ENCODE data around the gene IL22RA1.

The IL22RA1 gene

DNA sequence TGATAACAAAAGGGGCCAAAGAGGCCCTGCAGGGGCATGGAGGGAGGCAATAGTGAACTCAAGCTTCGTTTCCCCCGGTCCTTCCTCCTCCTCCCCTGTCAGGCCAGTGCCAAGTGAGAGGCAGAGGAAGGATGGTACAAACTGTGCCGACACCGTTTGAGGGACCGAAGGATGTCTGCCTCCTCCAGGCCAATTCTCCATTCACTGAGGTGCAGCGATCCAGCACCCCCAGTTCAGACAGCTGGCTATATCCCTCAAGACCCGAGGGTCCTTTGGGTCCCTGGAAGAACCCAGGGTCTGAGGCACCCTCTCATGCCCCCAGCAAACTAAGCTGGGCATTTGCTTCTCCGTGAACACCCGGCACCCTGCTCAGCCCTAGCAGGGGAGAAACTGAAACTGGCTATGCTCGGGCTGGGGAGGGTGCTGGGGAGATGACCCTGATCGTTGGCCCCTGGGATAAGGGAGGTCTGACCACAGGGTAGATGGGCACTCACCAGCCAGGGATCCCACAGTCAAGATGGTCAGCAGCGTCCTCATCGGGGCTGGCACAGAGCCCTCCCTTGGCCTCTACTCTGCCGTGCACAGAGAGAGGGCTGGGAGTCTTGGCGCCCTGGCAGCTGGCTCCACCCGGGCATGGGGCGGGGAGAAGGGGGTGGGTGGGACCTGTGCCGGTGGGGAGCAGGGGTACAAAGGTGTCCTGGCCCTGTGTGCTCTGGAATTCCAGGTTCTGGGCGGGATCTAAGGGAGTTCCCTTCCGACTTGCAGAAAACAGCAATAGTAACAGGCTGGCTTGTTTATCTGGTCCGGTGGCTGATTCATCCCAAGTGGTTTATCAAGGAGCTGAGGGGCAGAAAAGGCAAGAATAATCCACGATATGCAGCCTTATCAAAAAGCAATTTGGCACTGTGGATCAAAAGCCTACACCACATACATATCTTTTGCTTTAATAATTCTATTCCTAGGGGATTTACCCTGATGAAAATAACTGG, at the start of gene IL22RA1:
TSS of gene IL22RA1 (minus strand) at position 595 of the 989 bp plus-strand sequence. CDS start at position 537, 58 bp downstream.
- DNase-seq (ENCODE audit: low spot score): peak; percentile 44

DNA sequence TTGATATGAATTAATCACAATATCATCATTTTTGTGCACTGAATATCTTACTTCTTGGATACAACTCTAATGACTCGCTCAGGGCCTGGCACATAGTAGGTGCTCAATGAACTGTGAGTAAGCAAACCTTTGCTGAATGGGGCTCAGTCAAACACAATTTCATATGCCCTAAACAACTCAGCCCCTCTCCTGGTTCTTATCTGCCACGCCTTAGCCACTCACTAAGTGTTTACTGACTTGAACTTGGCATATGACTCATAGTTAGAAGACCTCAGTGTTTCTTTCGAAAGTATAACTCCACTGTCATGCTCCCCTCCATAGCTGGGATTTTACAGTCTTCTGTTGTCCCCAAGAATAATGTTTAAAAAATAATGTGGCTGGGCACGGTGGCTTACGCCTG, 48.9 kb upstream of the IL22RA1 start:
- DNase-seq (ENCODE audit: low spot score): peak; percentile 71

DNA sequence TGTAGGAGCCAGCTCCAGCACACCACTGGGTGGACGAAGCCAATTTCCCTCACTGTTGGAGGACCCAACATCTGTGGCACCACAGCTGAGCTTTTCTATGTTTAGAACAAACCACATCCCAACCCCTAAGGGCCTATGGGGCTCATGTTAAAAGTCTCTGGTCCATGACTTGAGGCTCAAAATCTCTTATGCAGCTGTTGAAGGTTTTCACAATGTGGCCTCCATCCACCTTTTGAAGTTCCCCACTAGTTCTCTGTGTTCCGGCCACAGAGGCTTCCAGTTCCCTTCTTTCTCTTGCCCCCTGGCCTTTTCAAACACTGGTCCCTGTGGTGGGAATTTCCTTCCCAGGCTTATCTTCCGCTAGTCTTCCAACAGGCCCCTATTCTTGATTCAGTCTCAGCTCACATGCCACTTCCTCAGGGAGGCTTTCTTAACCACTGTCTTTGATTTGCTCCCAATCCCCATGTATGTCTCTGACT, 48.1 kb upstream of the IL22RA1 start:
- DNase-seq (ENCODE audit: low spot score): no peak

GRCh38 chr1:24189528-24189927, 46.6 kb upstream of the IL22RA1 start:
- DNase-seq (ENCODE audit: low spot score): no peak

DNA sequence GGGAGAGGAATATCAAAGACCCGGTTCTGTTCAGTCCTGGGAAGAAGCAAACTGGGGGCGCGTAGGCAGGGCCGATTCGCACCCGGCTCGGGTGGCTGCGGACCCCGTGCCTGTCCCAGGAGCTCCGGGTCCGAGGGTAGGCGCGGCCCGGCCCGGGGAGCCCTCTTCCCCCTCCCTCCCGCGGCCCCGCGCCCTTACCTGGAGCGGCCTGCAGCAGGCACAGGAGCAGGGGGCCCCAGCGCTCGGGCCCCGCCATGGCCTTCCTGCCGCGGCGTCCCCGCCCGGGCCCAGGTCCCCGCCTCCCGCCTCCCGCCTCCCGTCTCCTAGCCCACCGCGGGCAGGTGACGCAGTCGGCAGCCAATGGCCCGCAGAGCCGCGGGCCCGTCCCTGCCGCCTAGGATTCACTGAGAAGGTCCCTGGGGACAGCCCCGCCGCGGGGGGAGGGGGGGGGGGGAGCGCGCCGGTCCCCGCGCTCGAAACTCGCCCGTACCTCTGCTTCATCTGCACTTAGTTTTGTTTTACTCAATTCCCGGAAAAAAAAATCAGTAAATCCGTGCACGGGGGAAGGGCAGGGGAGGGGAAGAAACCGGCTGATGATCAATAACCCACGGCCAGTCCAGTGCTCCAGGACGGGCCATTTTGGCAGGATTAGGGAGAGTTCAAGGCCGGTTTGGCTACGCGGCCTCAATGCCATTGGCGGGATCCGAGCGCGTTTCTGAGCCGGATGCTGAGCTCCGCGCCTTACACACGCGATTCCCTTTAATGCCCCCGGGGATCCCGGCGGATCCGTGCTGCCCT, 44.3 kb upstream of the IL22RA1 start, which contains the start of gene IFNLR1:
TSS of gene IFNLR1 (minus strand) at position 297 of the 798 bp plus-strand sequence. CDS start at position 256, 41 bp downstream.
- peak; percentile 60 for DNase-seq (ENCODE audit: low spot score)

- DNase-seq (ENCODE audit: low spot score): no peak
Measured at GRCh38 chr1:24186711-24186992, 43.7 kb upstream of the IL22RA1 start.

DNA sequence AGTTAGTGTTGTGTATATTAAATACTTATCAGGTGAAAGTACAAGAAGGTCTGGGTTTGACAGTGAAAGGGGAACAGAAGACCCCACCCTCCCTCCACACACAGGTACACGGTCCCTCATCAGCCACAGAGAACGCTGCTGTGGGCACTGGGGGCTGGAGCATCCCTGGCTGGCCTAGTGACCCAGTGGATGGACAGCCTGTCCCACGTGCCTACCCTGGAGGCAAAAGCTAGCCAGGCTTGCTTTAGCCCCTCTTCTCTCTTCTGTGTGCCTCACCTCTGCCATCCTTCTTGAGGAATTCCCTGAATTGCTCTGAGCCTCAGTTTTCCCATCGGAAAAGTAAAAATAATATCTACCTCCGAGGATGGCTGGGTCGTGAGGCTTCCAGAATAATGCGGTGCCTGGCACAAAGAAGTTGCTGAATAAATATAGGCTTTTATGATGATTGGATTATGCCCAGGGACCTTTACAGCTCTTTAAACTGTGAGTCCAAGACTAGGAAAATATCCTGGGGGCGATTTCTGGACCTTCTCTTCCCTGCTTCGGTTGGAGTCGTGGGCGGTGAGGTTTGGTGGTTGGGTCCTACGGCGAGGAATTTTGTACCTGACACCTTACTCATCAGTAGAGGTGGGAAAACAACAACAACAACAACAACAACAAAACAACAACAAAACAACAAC, 43.2 kb upstream of the IL22RA1 start:
- DNase-seq (ENCODE audit: low spot score): no peak

DNA sequence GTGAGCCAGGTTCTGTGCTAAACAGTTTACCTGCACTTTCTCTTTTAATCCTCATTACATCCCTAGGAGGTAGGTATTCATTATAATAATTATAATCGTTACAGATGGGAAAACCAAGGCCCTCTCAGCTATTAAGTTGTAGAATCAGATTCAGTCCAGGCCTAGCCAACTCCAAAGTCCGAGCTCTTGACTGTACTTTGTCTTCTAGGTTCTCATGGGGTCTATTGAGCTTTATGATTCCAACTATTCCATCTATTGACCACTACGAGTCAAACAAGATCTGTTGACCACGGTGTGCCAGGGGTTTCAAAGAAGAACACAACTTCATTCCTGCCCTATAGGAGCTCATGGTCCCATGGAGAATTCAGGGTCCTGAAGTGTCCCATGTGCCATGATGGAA, 42.1 kb upstream of the IL22RA1 start:
- DNase-seq (ENCODE audit: low spot score): no peak

GRCh38 chr1:24182061-24182460, 39.1 kb upstream of the IL22RA1 start:
- DNase-seq (ENCODE audit: low spot score): no peak

DNA sequence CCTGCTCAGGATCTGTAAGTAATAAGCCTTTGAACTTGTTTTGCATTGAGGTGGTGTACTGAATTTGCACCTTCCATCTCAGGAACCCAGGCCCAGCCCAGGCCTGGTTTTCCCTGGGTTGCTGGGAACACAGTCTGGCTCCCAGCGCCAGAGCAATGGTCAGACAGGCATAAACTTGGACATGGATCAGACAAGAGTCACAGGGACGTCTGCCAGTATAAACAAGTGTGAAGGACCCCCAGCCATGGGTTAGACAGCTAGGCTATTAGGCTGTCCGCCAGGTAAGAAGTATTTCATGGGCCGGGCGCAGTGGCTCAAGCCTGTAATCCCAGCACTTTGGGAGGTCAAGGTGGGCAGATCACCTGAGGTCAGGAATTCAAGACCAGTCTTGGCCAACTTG, 38.7 kb upstream of the IL22RA1 start:
- DNase-seq (ENCODE audit: low spot score): no peak

- DNase-seq (ENCODE audit: low spot score): no peak
Measured at GRCh38 chr1:24180676-24181075, 37.7 kb upstream of the IL22RA1 start.

GRCh38 chr1:24179251-24179840, 36.4 kb upstream of the IL22RA1 start:
- DNase-seq (ENCODE audit: low spot score): no peak

DNA sequence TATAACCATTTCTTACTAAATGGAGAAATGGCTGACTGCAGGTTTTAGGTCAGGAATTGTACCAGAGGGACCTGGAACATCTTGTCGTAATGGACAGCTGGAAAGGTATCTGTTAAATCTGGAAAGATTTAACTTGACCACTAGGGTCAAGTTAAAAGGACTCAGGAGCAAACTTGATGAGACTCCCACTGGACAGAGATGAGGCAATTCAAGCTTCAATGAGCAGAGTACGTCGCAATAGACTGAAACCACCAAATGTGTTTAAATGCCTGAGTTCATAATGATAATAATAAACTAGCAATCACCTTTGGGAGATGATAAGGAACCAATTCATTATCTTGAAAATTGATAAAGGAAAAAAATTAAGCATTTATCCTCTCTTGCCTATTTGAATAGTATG, 35.5 kb upstream of the IL22RA1 start:
- no peak for DNase-seq (ENCODE audit: low spot score)

- DNase-seq (ENCODE audit: low spot score): no peak
Measured at GRCh38 chr1:24177161-24177560, 34.2 kb upstream of the IL22RA1 start.

DNA sequence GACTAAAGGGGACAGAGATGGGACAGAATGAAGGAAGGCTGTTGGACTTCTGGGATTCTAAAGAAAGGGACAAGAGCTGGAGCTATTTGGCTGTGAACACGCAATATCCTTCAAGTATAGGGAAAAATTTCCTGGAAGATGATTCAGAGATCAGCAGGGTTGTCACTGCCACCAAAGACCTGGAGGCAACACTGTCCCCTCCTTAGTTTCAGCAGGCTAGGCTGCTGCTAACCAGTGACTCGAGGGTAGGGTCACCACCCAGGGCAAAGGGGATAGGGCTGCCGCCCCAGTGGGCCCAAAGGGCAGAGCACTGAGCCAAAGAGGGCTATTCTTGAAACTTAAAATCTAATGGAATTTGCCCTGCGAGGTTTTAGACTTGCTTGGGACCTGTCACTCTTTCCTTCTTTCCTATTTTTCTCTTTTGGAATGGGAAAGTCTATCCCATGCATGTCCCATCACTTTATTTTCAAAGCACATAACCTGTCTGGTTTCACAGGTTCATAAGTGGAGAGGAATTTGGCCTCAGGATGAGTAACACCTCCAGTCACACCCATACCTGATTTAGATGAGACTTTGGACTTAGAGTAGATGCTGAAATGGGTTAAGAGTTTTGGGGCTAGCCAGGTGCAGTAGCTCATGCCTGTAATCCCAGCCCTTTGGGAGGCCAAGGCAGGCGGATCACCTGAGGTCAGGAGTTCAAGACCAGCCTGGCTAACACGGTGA, 32.3 kb upstream of the IL22RA1 start:
- DNase-seq (ENCODE audit: low spot score): no peak

DNA sequence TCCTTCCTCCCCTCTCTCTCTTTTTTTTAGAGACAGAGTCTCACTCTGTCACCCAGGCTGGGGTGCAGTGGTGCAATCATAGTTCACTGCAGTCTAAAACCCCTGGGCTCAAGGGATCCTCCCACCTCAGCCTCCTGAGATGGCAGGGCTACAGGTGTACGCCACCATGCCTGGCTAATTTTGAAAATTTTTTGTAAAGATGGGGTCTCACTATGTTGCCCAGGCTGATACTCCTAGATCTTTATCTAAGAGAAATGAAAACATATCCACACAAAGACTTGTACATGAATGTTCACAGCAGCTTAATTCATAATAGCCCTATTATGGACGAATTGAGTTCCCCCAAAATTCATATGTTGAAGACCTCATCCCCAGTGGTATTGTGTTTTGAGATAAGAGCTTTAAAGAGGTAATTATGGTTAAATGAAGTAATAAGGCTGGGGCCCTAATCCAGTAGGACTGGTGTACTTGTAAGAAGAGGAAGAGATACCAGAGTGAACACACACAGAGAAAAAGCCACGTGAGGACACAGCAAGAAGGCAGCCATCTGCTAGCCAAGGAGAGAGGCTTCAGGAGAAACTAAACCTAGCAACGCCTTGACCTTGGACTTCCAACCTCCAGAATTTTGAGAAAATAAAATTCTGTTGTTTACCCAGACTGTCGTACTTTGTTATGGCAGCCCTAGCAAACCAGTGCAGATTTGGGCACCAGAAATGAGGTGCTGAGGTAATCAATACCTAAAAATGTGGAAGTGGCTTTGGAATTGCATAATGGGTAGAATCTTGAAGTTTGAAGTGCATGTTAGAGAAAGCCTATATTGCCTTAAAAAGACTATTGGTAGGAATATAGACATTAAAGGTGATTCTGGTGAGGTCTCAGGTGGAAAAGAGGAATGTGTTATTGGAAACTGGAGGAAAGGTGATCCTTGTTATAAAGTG, 31.0 kb upstream of the IL22RA1 start:
- no peak for DNase-seq (ENCODE audit: low spot score)

DNA sequence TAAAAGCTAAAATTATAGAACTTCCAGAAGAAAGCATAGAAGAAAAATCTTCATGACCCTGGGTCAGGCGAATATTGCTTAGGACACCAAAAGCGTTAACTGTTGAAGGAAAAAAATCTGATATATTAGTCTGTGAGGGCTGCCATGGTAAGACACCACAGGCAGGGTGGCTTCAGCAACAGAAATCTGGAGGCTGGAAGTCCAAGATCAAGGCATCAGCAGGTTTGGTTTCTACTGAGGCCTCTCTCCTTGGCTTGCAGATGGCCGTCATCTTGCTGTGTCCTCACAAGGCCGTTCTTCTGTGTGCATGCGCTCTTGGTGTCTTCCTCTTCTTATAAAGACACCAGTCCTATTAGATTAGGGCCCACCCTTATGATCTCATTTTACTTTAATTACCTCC, 29.7 kb upstream of the IL22RA1 start:
- DNase-seq (ENCODE audit: low spot score): no peak

DNA sequence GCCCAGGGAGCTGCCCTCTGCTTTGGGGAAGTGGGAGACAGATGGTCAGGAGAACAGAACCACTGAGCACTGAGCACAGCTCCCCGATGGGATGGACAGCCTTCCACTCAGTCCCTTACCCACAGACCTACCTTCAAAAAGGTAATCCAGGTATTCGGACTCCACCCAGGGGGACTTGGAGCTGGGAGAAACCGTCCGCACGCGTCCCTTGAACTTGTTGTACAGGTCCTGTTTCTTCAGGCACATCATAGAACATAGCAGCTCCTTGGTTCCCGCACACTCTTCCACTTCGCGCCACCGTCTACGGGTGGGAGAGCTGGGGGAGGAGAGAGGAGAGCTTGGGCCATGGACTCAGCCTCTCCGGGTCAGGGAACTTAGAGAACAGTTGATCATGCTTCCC, 26.3 kb upstream of the IL22RA1 start:
- DNase-seq (ENCODE audit: low spot score): no peak

GRCh38 chr1:24168245-24168644, 25.3 kb upstream of the IL22RA1 start:
- DNase-seq (ENCODE audit: low spot score): no peak

GRCh38 chr1:24167008-24167407, 24.1 kb upstream of the IL22RA1 start:
- DNase-seq (ENCODE audit: low spot score): no peak

All from hepatic stellate cell (primary cell).